Upper lobe of left lung (tissue), 4 donors: ENCODE results near the gene GABRA5.

Source experiments
- EP300 ChIP-seq, 4 donors: sonication (generic); formaldehyde crosslinking; IDR thresholded peaks; one replicate each; pipeline ENCODE4 v1.5.1; 2017; ENCODE audit warnings: antibody characterized with exemption in 4 of 4, control low read depth in 2 of 4
- POLR2A ChIP-seq, 4 donors: fragments of 450-650 bp; IDR thresholded peaks; one replicate each; pipeline ENCODE4 v1.5.1; 2016 to 2017; ENCODE audit warnings: antibody characterized with exemption in 4 of 4, mild to moderate bottlenecking in 2 of 4
- POLR2AphosphoS5 ChIP-seq, 2 donors: sonication (generic); formaldehyde crosslinking; IDR thresholded peaks; one replicate each; pipeline ENCODE4 v1.5.1; 2017; ENCODE audit warnings: antibody characterized with exemption in 2 of 2
- TF ChIP-seq, protein P1 (sequence below), 6 experiments: fragments of 450-650 bp in 4 of 6; fragments of 200-600 bp in 2 of 6; sonication (generic) in 2 of 6; IDR thresholded peaks; one replicate each; pipeline ENCODE4 v1.5.1; 2016 to 2019; ENCODE audit warnings: antibody characterized with exemption in 6 of 6

DNA sequence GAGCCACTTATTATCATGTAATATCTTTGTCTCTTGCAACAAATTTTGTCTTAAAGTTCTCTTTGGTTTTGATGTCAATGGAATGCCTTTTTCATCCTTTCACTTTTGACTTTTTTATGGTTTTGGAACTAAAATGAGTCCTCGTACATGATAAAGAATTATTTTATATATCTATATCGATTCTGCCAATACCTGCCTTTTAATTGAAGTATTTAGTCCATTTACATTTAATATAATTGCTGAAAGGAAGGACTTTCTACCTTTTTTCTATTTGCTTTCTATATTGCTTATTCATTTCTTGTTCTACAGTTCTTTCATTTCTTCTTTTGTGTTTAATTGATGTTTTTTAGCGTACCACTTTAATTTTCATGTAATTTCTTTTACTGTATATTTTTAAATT lies 32.8 kb downstream of the GABRA5 start:
- TF ChIP-seq POLR2A (IDR thresholded peaks at IDR 0.05), result no peak
- TF ChIP-seq, protein P1, sequence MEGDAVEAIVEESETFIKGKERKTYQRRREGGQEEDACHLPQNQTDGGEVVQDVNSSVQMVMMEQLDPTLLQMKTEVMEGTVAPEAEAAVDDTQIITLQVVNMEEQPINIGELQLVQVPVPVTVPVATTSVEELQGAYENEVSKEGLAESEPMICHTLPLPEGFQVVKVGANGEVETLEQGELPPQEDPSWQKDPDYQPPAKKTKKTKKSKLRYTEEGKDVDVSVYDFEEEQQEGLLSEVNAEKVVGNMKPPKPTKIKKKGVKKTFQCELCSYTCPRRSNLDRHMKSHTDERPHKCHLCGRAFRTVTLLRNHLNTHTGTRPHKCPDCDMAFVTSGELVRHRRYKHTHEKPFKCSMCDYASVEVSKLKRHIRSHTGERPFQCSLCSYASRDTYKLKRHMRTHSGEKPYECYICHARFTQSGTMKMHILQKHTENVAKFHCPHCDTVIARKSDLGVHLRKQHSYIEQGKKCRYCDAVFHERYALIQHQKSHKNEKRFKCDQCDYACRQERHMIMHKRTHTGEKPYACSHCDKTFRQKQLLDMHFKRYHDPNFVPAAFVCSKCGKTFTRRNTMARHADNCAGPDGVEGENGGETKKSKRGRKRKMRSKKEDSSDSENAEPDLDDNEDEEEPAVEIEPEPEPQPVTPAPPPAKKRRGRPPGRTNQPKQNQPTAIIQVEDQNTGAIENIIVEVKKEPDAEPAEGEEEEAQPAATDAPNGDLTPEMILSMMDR (IDR thresholded peaks at IDR 0.05), result no peak
- TF ChIP-seq POLR2AphosphoS5 (IDR thresholded peaks at IDR 0.05), result no peak
- TF ChIP-seq EP300 (IDR thresholded peaks at IDR 0.05), result no peak
